Inflammatory macrophage treated with lipopolysaccharide for 4 hours (primary cell): ENCODE results near the gene ANKRD13D.

Experiments
- DNase-seq: peaks from one replicate; pipeline ENCODE4 v3.0.0-alpha.2; 2020

ANKRD13D gene

GRCh38 chr11:67322049-67322448, 32.9 kb downstream of the ANKRD13D start:
- DNase-seq = no peak

- DNase-seq = no peak
Measured at GRCh38 chr11:67323526-67323925, 34.4 kb downstream of the ANKRD13D start.

- DNase-seq = no peak
Measured at GRCh38 chr11:67332081-67332691, 43.1 kb downstream of the ANKRD13D start.

- DNase-seq = no peak
Measured at GRCh38 chr11:67337257-67337656, 48.2 kb downstream of the ANKRD13D start.

GRCh38 chr11:67344264-67344663, 55.2 kb downstream of the ANKRD13D start:
- DNase-seq = peak; percentile 31

- no peak for DNase-seq
Measured at GRCh38 chr11:67345247-67345919, 56.3 kb downstream of the ANKRD13D start.

- peak; percentile 49 for DNase-seq
Measured at GRCh38 chr11:67345920-67346819, 57.1 kb downstream of the ANKRD13D start.

GRCh38 chr11:67347964-67348749, 59.1 kb downstream of the ANKRD13D start:
- no peak for DNase-seq

- DNase-seq = no peak
Measured at GRCh38 chr11:67349036-67349435, 59.9 kb downstream of the ANKRD13D start.

GRCh38 chr11:67349457-67349856, 60.4 kb downstream of the ANKRD13D start:
- no peak for DNase-seq

- DNase-seq = no peak
Measured at GRCh38 chr11:67349928-67350465, 60.9 kb downstream of the ANKRD13D start.

GRCh38 chr11:67351275-67352005, 62.3 kb downstream of the ANKRD13D start:
- DNase-seq = peak; percentile 76
